SK-N-SH (cell line): ENCODE results near the gene PHKB. TPM values are rescaled to one million over a fixed set of nuclear protein-coding genes. Genes with fewer than 3 reads are reported as not detected.

Source experiments
- CTCF ChIA-PET: fragments of 300-600, 350-600 bp; formaldehyde crosslinking; extraction: SDS; loops from one replicate; lab custom pipeline; 2021; lab: Yijun Ruan, JAX
- POLR2A ChIA-PET: fragments of 350-600 bp; sonication (Branson Sonifier 250); formaldehyde crosslinking; extraction: SDS; loops from one replicate; lab custom pipeline; 2020; ENCODE audit warnings: antibody characterized with exemption, inconsistent platforms; lab: Yijun Ruan, JAX
- DNase-seq: peaks from one replicate; pipeline ENCODE4 v3.0.0; 2012
- H2AFZ ChIP-seq: fragments of 200-600 bp; sonication (generic); 2 replicates; pipeline ENCODE4 v1.8.1; 2016; ENCODE audit warnings: antibody characterized with exemption, mild to moderate bottlenecking, low read depth
- H3F3A ChIP-seq: fragments of 200-600 bp; sonication (generic); replicated peaks from 2 replicates; pipeline ENCODE3; 2016; ENCODE audit warnings: antibody characterized with exemption, mild to moderate bottlenecking; ENCODE audit not compliant: insufficient read depth
- H3K27ac ChIP-seq, 2 experiments: fragments of 200-500 bp in 1 of 2; fragments of 200-600 bp in 1 of 2; sonication (Bioruptor generic) in 1 of 2; sonication (generic), shearing (Covaris generic) in 1 of 2; 2 replicates each; pipeline versions ENCODE4 v1.5.1 to v1.6.1; 2014 to 2016; ENCODE audit warnings: low read depth in 2 of 2, inconsistent platforms in 1 of 2, low read length in 1 of 2, mild to moderate bottlenecking in 1 of 2, mixed read lengths in 1 of 2
- H3K27me3 ChIP-seq: fragments of 200-600 bp; sonication (generic), shearing (Covaris generic); 2 replicates; pipeline ENCODE4 v1.6.1; 2016; ENCODE audit warnings: mixed run types; ENCODE audit not compliant: insufficient read depth
- H3K36me3 ChIP-seq, 2 experiments: fragments of 200-500 bp in 1 of 2; fragments of 200-600 bp in 1 of 2; sonication (Bioruptor generic) in 1 of 2; sonication (generic) in 1 of 2; replicated peaks in 1 of 2; 2 replicates each; pipeline versions ENCODE3 to v1.5.1; 2014 to 2016; ENCODE audit warnings: low read length in 1 of 2, mild to moderate bottlenecking in 1 of 2; ENCODE audit not compliant: insufficient read depth in 2 of 2, control insufficient read depth in 1 of 2
- H3K4me1 ChIP-seq, 2 experiments: fragments of 200-500 bp in 1 of 2; fragments of 200-600 bp in 1 of 2; sonication (Bioruptor generic) in 1 of 2; sonication (generic), shearing (Covaris generic) in 1 of 2; 2 replicates each; pipeline versions ENCODE4 v1.5.1 to v1.6.1; 2014 to 2016; ENCODE audit warnings: low read depth in 1 of 2, low read length in 1 of 2, mixed run types in 1 of 2; ENCODE audit not compliant: insufficient read depth in 2 of 2, control insufficient read depth in 1 of 2
- H3K4me2 ChIP-seq: fragments of 200-600 bp; sonication (generic), shearing (Covaris generic); 2 replicates; pipeline ENCODE4 v1.6.1; 2017; ENCODE audit warnings: mixed run types
- H3K4me3 ChIP-seq, 2 experiments: fragments of 200-500 bp in 1 of 2; fragments of 200-600 bp in 1 of 2; sonication (Bioruptor generic) in 1 of 2; sonication (generic), shearing (Covaris generic) in 1 of 2; 2 replicates each; pipeline versions ENCODE4 v1.5.1 to v1.8.1; 2014 to 2016; ENCODE audit warnings: low read depth in 2 of 2, inconsistent platforms in 1 of 2, low read length in 1 of 2, mild to moderate bottlenecking in 1 of 2, mixed read lengths in 1 of 2, moderate library complexity in 1 of 2
- H3K79me2 ChIP-seq: fragments of 200-600 bp; sonication (generic); 2 replicates; pipeline ENCODE4 v1.8.1; 2017; ENCODE audit warnings: mild to moderate bottlenecking; ENCODE audit not compliant: insufficient read depth
- H3K9ac ChIP-seq: fragments of 200-600 bp; sonication (generic); 2 replicates; pipeline ENCODE4 v1.6.1; 2017; ENCODE audit warnings: mixed run types
- H3K9me2 ChIP-seq: fragments of 200-600 bp; sonication (generic); 2 replicates; pipeline ENCODE4 v1.6.1; 2017; ENCODE audit warnings: mixed run types
- H3K9me3 ChIP-seq: fragments of 200-600 bp; sonication (generic); 2 replicates; pipeline ENCODE4 v1.6.1; 2017; ENCODE audit warnings: mixed run types, mild to moderate bottlenecking, moderate library complexity
- H4K20me1 ChIP-seq: fragments of 200-600 bp; sonication (generic); 2 replicates; pipeline ENCODE4 v1.6.1; 2017; ENCODE audit warnings: mild to moderate bottlenecking, mixed run types; ENCODE audit not compliant: insufficient read depth
- CHD2 ChIP-seq: fragments of 150-350 bp; IDR thresholded peaks from 2 replicates; pipeline ENCODE4 v1.6.1; 2018; ENCODE audit warnings: low read length; ENCODE audit not compliant: partially characterized antibody
- ELF1 ChIP-seq: IDR thresholded peaks from 2 replicates; pipeline ENCODE4 v1.4.0; 2012
- EP300 ChIP-seq, 2 experiments: IDR thresholded peaks; 2 replicates each; pipeline versions ENCODE4 v1.4.0 to v1.6.1; 2012; ENCODE audit warnings: borderline replicate concordance in 1 of 2, low read depth in 1 of 2, low read length in 1 of 2
- FOXM1 ChIP-seq: IDR thresholded peaks from 2 replicates; pipeline ENCODE4 v1.4.0; 2012; ENCODE audit warnings: low read depth, mild to moderate bottlenecking
- GABPA ChIP-seq: IDR thresholded peaks from 2 replicates; pipeline ENCODE4 v1.4.0; 2012; ENCODE audit warnings: low read depth, mild to moderate bottlenecking
- MXI1 ChIP-seq: IDR thresholded peaks from 2 replicates; pipeline ENCODE4 v1.6.1; 2012; ENCODE audit warnings: mild to moderate bottlenecking, low read depth, low read length, improper control_type of control experiment
- RAD21 ChIP-seq: IDR thresholded peaks from 2 replicates; pipeline ENCODE4 v1.6.1; 2012; ENCODE audit warnings: mild to moderate bottlenecking, low read length
- RCOR1 ChIP-seq: fragments of 150-350 bp; IDR thresholded peaks from 2 replicates; pipeline ENCODE4 v1.6.1; 2017; ENCODE audit warnings: antibody characterized with exemption, low read length
- RFX5 ChIP-seq: IDR thresholded peaks from 2 replicates; pipeline ENCODE4 v1.6.1; 2012; ENCODE audit warnings: mild to moderate bottlenecking, improper control_type of control experiment, low read length
- RXRA ChIP-seq: IDR thresholded peaks from 2 replicates; pipeline ENCODE4 v1.4.0; 2012; ENCODE audit warnings: low read depth, mild to moderate bottlenecking, borderline replicate concordance
- SMC3 ChIP-seq: IDR thresholded peaks from 2 replicates; pipeline ENCODE4 v1.6.1; 2012; ENCODE audit warnings: low read depth, low read length, improper control_type of control experiment
- TCF12 ChIP-seq: IDR thresholded peaks from 2 replicates; pipeline ENCODE4 v1.4.0; 2012
- WGBS: methylation state at CpG from one replicate; pipeline ENCODE4 v1.1.6; 2017; ENCODE audit warnings: low lambda C conversion rate; 5-methylcytosine and 5-hydroxymethylcytosine counted together
- polyA plus RNA-seq, 3 experiments: library from polyadenylated mRNA; depleted of rRNA; stranded (reverse); fragments of >200 nt; gene quantifications; 2 replicates each; pipeline ENCODE4 v1.2.3, GENCODE V29; 2012
- TF ChIP-seq, protein P1 (sequence below): IDR thresholded peaks from 2 replicates; pipeline ENCODE4 v1.4.0; 2012; ENCODE audit warnings: low read depth, borderline replicate concordance
- TF ChIP-seq, protein P2 (sequence below): fragments of 150-350 bp; IDR thresholded peaks from 2 replicates; pipeline ENCODE4 v1.6.1; 2017; ENCODE audit warnings: antibody characterized with exemption, low read length, low read depth, borderline replicate concordance
- TF ChIP-seq, protein P3 (sequence below): IDR thresholded peaks from 2 replicates; pipeline ENCODE4 v1.4.0; 2012; ENCODE audit warnings: low read depth
- TF ChIP-seq, protein P4 (sequence below): fragments of 200-600 bp; sonication (generic); IDR thresholded peaks from 2 replicates; pipeline ENCODE4 v1.6.1; 2017; ENCODE audit warnings: antibody characterized with exemption, mild to moderate bottlenecking, moderate library complexity
- TF ChIP-seq, protein P5 (sequence below): IDR thresholded peaks from 2 replicates; pipeline ENCODE4 v1.4.0; 2012; ENCODE audit warnings: low read depth, borderline replicate concordance

The PHKB gene
- polyA plus RNA-seq, 1 of the 3 experiments (the other 2 are of a cell fraction) = 20.8 TPM

DNA sequence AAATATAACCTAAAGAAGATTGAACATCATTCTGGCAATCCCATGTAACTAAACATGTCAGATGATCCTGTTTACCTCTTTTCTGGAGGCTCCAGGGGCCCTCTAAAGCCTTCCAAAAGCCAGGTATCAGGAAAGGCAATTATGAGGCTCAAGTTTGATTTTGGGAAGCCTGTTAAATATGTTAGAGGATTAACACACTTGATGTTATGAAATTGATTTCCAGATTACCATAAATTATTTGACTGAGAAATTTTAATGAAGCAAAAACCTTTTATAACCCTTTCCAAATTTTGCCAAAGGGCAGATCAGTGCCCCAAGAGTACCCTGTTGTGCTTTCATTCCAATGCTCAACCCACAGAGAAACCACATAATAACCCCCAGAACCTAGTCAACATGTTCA, 29.3 kb downstream of the PHKB start (continued):
- TF ChIP-seq, protein P1, sequence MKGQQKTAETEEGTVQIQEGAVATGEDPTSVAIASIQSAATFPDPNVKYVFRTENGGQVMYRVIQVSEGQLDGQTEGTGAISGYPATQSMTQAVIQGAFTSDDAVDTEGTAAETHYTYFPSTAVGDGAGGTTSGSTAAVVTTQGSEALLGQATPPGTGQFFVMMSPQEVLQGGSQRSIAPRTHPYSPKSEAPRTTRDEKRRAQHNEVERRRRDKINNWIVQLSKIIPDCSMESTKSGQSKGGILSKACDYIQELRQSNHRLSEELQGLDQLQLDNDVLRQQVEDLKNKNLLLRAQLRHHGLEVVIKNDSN = no peak
- TF ChIP-seq, protein P2, sequence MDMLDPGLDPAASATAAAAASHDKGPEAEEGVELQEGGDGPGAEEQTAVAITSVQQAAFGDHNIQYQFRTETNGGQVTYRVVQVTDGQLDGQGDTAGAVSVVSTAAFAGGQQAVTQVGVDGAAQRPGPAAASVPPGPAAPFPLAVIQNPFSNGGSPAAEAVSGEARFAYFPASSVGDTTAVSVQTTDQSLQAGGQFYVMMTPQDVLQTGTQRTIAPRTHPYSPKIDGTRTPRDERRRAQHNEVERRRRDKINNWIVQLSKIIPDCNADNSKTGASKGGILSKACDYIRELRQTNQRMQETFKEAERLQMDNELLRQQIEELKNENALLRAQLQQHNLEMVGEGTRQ = no peak
- TF ChIP-seq, protein P3, sequence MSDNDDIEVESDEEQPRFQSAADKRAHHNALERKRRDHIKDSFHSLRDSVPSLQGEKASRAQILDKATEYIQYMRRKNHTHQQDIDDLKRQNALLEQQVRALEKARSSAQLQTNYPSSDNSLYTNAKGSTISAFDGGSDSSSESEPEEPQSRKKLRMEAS = no peak
- no peak for TF ChIP-seq MXI1
- TF ChIP-seq TCF12 = no peak
- TF ChIP-seq RCOR1 = no peak

DNA sequence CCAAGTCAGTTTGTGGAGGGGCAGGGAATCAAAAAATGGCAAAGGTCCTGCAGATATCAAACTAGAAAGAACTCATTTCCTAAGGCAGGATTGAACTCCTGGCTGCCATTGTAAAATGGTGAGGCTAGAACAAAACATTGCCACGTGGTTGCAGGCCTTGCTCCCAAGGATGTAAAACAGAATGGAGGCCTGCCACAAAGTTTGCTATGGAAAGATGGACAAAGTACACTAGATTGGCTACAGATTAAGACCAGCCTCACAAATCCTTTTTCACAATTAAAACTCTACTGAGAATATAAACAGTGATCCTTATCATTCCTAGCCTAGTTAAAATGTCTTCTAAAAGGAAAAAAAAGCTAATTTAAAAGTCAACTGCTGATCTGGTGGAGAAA, 30.9 kb downstream of the PHKB start:
- H3K4me2 ChIP-seq = no peak overlapping the region
- no peaks in the 10 kb centered on the region for H4K20me1 ChIP-seq
- CTCF ChIA-PET = interaction anchor here (0.6 kb wide), 1 partner anchor 642 kb away, joined by 3 read pairs; no protein-coding TSS in a partner anchor
- H3K27ac ChIP-seq = no peak overlapping the region
- POLR2A ChIA-PET = no interaction called here
- H3K9ac ChIP-seq = no peak overlapping the region
- no peaks in the 10 kb centered on the region for H3K27me3 ChIP-seq
- H3K79me2 ChIP-seq = peaks cover 20% of the 10 kb centered on the region
- peaks cover 10% of the 10 kb centered on the region for H3K9me3 ChIP-seq
- H3K4me3 ChIP-seq = no peak overlapping the region
- no peak overlapping the region for H2AFZ ChIP-seq
- peaks cover 0 to 3% of the 10 kb centered on the region in 2 experiments for H3K36me3 ChIP-seq
- H3K4me1 ChIP-seq = no peaks in the 10 kb centered on the region; a peak in 1 of 4 replicates
- 85% methylated on average over 1 of the region's 1 CpG for WGBS
- no peaks in the 10 kb centered on the region for H3F3A ChIP-seq
- no peaks in the 10 kb centered on the region for H3K9me2 ChIP-seq
- TF ChIP-seq RXRA = no peak
- TF ChIP-seq TCF12 = no peak
- TF ChIP-seq FOXM1 = no peak
- DNase-seq = no peak

DNA sequence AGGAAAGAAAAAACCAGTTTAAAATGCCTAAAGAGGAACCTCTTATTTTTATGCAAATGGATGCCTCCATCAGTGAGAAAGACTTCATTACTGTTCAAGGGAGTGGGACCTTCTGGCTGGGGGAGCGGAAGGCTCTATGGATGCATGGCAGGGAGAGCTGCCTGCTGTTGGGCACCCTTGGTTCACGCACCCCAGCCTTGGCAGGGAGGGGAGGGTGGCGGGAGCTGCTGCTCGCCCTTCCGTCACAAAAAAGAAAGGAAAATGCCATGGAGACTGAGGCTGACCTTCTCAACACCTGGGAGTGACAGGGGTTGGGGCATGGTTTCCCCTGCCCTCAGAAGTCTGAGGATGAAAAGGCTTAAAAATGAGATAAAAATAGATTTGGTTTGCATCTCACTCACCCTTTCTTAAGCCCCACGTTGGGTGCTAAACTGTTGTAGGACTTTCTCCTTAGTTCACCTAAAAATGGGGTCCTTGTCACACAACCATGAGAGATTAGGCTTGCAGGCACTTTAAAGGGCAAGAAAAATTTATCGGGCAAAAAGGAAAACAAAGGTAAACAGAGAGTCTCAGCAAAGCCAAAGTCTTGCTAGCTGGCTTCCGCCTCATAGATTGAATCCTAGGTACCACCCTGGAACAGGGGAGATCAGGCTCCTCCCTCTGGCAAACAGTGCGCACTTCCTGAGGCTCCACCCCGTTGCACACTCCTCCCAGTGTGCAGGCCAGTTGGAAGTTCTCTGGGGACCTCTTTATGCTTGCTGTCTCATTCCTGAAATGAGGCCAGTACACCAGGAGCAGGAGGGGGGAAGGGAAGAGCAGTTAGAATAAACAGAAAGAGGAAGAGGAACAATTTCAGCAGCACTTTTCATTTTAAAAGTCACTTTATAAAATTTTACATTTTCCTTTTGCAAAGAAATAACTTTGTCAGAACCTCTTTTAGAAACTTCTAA, 31.6 kb downstream of the PHKB start:
- ChIA-PET POLR2A (no interaction called here), CTCF (interaction anchor here (0.6 kb wide), 2 partner anchors 351 to 641 kb away, joined by 3 read pairs; no protein-coding TSS in a partner anchor)
- Histone ChIP-seq H3K79me2 (peaks cover 20% of the 10 kb centered on the region), H3K4me3 (no peak overlapping the region), H4K20me1 (no peaks in the 10 kb centered on the region), H3K4me1 (no peaks in the 10 kb centered on the region; a peak in 1 of 4 replicates), H2AFZ (no peak overlapping the region), H3F3A (no peaks in the 10 kb centered on the region), H3K27ac (no peak overlapping the region), H3K9ac (no peak overlapping the region), H3K9me3 (peaks cover 9% of the 10 kb centered on the region), H3K4me2 (no peak overlapping the region), H3K9me2 (no peaks in the 10 kb centered on the region), H3K27me3 (no peaks in the 10 kb centered on the region), H3K36me3 (no peaks in the 10 kb centered on the region)
- TF ChIP-seq CHD2 (no peak), RAD21 (no peak), RFX5 (no peak), GABPA (no peak), ELF1 (no peak), EP300 (IDR thresholded peaks at IDR 0.05; ENCODE audit: borderline replicate concordance in 1 of 2, low read depth in 1 of 2, low read length in 1 of 2) (no peak), MXI1 (no peak), SMC3 (no peak)
- TF ChIP-seq, protein P4, sequence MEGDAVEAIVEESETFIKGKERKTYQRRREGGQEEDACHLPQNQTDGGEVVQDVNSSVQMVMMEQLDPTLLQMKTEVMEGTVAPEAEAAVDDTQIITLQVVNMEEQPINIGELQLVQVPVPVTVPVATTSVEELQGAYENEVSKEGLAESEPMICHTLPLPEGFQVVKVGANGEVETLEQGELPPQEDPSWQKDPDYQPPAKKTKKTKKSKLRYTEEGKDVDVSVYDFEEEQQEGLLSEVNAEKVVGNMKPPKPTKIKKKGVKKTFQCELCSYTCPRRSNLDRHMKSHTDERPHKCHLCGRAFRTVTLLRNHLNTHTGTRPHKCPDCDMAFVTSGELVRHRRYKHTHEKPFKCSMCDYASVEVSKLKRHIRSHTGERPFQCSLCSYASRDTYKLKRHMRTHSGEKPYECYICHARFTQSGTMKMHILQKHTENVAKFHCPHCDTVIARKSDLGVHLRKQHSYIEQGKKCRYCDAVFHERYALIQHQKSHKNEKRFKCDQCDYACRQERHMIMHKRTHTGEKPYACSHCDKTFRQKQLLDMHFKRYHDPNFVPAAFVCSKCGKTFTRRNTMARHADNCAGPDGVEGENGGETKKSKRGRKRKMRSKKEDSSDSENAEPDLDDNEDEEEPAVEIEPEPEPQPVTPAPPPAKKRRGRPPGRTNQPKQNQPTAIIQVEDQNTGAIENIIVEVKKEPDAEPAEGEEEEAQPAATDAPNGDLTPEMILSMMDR = no peak
- TF ChIP-seq, protein P5, sequence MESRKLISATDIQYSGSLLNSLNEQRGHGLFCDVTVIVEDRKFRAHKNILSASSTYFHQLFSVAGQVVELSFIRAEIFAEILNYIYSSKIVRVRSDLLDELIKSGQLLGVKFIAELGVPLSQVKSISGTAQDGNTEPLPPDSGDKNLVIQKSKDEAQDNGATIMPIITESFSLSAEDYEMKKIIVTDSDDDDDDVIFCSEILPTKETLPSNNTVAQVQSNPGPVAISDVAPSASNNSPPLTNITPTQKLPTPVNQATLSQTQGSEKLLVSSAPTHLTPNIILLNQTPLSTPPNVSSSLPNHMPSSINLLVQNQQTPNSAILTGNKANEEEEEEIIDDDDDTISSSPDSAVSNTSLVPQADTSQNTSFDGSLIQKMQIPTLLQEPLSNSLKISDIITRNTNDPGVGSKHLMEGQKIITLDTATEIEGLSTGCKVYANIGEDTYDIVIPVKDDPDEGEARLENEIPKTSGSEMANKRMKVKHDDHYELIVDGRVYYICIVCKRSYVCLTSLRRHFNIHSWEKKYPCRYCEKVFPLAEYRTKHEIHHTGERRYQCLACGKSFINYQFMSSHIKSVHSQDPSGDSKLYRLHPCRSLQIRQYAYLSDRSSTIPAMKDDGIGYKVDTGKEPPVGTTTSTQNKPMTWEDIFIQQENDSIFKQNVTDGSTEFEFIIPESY = no peak
- WGBS = 91% methylated on average over 10 of the region's 10 CpGs
- DNase-seq = no peak
